ENCODE data around the gene NAA10. TPM values are rescaled to one million over a fixed set of nuclear protein-coding genes. Genes with fewer than 3 reads are reported as not detected.

Gene NAA10
- total RNA-seq, 1 experiment from 2014 or later, result 124 TPM

DNA sequence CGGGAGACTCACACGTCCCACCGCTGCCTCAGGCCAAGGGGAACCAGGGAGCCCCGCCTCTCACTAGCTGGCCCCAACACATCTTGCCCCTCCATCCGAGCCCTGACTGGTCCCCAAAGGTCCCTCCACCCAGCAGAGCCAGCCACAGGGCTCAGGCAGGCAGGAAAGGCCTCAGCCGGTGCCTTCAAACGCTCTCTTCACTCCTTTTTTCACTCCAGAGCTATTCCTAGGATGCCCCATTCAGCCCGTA is 7.2 kb downstream of the NAA10 start:
- Histone ChIP-seq H3K9me3 (ENCODE audit: control insufficient read depth in 1 of 2, insufficient read depth in 1 of 2, low read depth in 1 of 2, low read length in 2 of 2) (no peaks in the 10 kb centered on the region), H3K79me2 (ENCODE audit: insufficient read depth, low read length) (peaks cover 36% of the 10 kb centered on the region; the same call in 1 of the 2 replicates), H3K9ac (ENCODE audit: low read length) (peak overlapping the region; percentile 80), H3K9me2 (ENCODE audit: insufficient read depth) (no peaks in the 10 kb centered on the region), H3K27me3 (ENCODE audit: insufficient read depth, low read length) (no peaks in the 10 kb centered on the region), H3K27ac (ENCODE audit: low read depth, low read length) (peak overlapping the region; percentile 99), H4K20me1 (ENCODE audit: insufficient read depth) (no peaks in the 10 kb centered on the region), H3K4me1 (ENCODE audit: control insufficient read depth in 1 of 2, insufficient read depth in 2 of 2, low read length in 2 of 2) (peaks cover 22 to 43% of the 10 kb centered on the region in 2 experiments), H3K4me3 (replicated peaks in 1 of 2; ENCODE audit: low read depth in 1 of 2, low read length in 2 of 2) (peak overlapping the region; percentile 69 to 71), H3K4me2 (ENCODE audit: low read length) (peak overlapping the region; percentile 87), H2AFZ (ENCODE audit: low read depth, low read length, poor library complexity, severe bottlenecking) (no peak overlapping the region), H3K36me3 (ENCODE audit: control insufficient read depth in 1 of 2, insufficient read depth in 2 of 2, low read length in 2 of 2) (peaks cover 0 to 5% of the 10 kb centered on the region in 2 experiments; a peak in 2 of 4 replicates)
- ChIA-PET CTCF (interaction anchor here (2.5 kb wide), 1 partner anchor 20 kb away, joined by 14 read pairs; no protein-coding TSS in a partner anchor), RAD21 (ENCODE audit: low non-redundant PET in 1 of 2, low total read pairs in 2 of 2, uncharacterized antibody in 2 of 2, unreplicated experiment in 2 of 2) (no interaction called here), POLR2A (interaction anchor here (2.3 kb wide), 1 partner anchor 43 kb away, joined by 10 read pairs; the partner anchor contains the start of gene HCFC1)
- TF ChIP-seq TCF7L2 (IDR thresholded peaks at IDR 0.05; ENCODE audit: borderline replicate concordance, extremely low read depth, insufficient read depth, insufficient read length) (no peak), EZH2phosphoT487 (IDR thresholded peaks at IDR 0.05; ENCODE audit: borderline replicate concordance) (no peak), EGR1 (IDR thresholded peaks at IDR 0.05; ENCODE audit: low read depth) (no peak)
- TF ChIP-seq, protein P1, sequence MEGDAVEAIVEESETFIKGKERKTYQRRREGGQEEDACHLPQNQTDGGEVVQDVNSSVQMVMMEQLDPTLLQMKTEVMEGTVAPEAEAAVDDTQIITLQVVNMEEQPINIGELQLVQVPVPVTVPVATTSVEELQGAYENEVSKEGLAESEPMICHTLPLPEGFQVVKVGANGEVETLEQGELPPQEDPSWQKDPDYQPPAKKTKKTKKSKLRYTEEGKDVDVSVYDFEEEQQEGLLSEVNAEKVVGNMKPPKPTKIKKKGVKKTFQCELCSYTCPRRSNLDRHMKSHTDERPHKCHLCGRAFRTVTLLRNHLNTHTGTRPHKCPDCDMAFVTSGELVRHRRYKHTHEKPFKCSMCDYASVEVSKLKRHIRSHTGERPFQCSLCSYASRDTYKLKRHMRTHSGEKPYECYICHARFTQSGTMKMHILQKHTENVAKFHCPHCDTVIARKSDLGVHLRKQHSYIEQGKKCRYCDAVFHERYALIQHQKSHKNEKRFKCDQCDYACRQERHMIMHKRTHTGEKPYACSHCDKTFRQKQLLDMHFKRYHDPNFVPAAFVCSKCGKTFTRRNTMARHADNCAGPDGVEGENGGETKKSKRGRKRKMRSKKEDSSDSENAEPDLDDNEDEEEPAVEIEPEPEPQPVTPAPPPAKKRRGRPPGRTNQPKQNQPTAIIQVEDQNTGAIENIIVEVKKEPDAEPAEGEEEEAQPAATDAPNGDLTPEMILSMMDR (IDR thresholded peaks at IDR 0.05 in 2 of 3, conservative IDR thresholded peaks at IDR 0.05 in 1 of 3; ENCODE audit: borderline replicate concordance in 1 of 3, insufficient read depth in 1 of 3, low read depth in 2 of 3, low read length in 2 of 3), result no peak
- intact Hi-C loops (cut with micrococcal nuclease), result no loop called here
- BruUV-seq (replicated peaks), result no TSS peak
- no peak for ATAC-seq
- no peak for DNase-seq (ENCODE audit: low read depth, low spot score)

DNA sequence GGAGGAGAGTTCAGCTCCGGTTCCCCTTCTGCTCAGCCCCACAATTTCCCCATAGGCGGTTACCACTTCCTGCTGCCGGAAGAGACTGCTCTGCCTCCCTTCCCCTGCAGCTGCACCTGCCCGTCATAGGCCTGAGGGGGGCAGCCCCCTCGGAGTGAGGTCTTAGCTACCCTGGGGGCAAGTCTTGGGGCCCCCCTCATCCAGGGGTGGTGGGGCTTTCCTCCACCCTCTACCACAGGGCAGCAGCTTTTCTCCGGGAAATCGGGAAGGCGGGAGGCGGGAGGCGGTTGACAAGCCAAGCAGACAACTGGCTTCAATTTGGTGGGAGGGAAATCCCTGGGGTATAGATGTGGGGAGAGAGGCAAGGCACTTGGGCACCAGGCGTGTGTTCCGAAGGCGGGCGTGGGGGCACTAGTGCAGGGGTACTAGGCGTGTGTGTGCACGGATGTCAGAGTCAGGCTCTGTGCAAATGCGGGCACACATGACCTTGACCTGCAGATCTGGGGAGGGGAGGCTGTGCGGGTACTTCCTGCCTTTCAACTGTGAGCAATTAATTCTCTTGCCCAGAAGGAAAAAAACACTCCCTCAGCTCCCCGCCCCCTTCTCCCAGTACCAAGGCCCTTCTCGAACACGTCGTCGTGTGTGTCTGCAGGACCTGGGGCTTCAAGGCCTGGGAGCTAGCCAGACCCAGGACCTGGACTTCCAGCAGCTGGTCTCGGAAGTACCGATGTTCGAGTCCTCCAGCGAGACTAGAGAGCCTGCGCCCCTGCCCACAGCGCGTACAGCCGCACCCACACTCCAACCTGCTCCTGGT is 7.8 kb downstream of the NAA10 start:
- Histone ChIP-seq H3K4me1 (ENCODE audit: control insufficient read depth in 1 of 2, insufficient read depth in 2 of 2, low read length in 2 of 2) (peaks cover 22 to 43% of the 10 kb centered on the region in 2 experiments), H3K79me2 (ENCODE audit: insufficient read depth, low read length) (peaks cover 33% of the 10 kb centered on the region; the same call in 1 of the 2 replicates), H3K27me3 (ENCODE audit: insufficient read depth, low read length) (no peaks in the 10 kb centered on the region), H3K9me2 (ENCODE audit: insufficient read depth) (no peaks in the 10 kb centered on the region), H4K20me1 (ENCODE audit: insufficient read depth) (no peaks in the 10 kb centered on the region), H2AFZ (ENCODE audit: low read depth, low read length, poor library complexity, severe bottlenecking) (no peak overlapping the region), H3K27ac (ENCODE audit: low read depth, low read length) (peak overlapping the region; percentile 99), H3K36me3 (ENCODE audit: control insufficient read depth in 1 of 2, insufficient read depth in 2 of 2, low read length in 2 of 2) (peaks cover 0 to 5% of the 10 kb centered on the region in 2 experiments; a peak in 2 of 4 replicates), H3K4me3 (replicated peaks in 1 of 2; ENCODE audit: low read depth in 1 of 2, low read length in 2 of 2) (peak overlapping the region; percentile 69 to 71), H3K9me3 (ENCODE audit: control insufficient read depth in 1 of 2, insufficient read depth in 1 of 2, low read depth in 1 of 2, low read length in 2 of 2) (no peaks in the 10 kb centered on the region), H3K4me2 (ENCODE audit: low read length) (peak overlapping the region; percentile 87), H3K9ac (ENCODE audit: low read length) (peak overlapping the region; percentile 80)
- intact Hi-C loops (cut with micrococcal nuclease), result no loop called here
- CTCF ChIA-PET, result interaction anchor here (0.8 to 2.5 kb wide), 2 partner anchors 16 to 20 kb away, joined by 3 to 14 read pairs; no protein-coding TSS in a partner anchor
- TSS peak; percentile 17 for BruUV-seq (replicated peaks)
- POLR2A ChIA-PET, result interaction anchor here (2.3 kb wide), 1 partner anchor 44 kb away, joined by 10 read pairs; the partner anchor contains the start of gene HCFC1
- DNase-seq (ENCODE audit: low read depth, low spot score) (no peak), ATAC-seq (peak; percentile 8; the same call in 1 of the 2 replicates)
- RAD21 ChIA-PET (ENCODE audit: low non-redundant PET in 1 of 2, low total read pairs in 2 of 2, uncharacterized antibody in 2 of 2, unreplicated experiment in 2 of 2), result no interaction called here
- no peak for TF ChIP-seq EGR1 (IDR thresholded peaks at IDR 0.05; ENCODE audit: low read depth)
- no peak for TF ChIP-seq SIN3A (IDR thresholded peaks at IDR 0.05; ENCODE audit: low read depth)
- no peak; the same call in 1 of the 2 replicates for TF ChIP-seq POLR2AphosphoS5 (IDR thresholded peaks at IDR 0.05; ENCODE audit: low read depth, low read length)
- no peak for TF ChIP-seq SRF (IDR thresholded peaks at IDR 0.05; ENCODE audit: low read depth)
- no peak for TF ChIP-seq CEBPB (IDR thresholded peaks at IDR 0.05; ENCODE audit: low read depth)
- TF ChIP-seq ZNF274 (IDR thresholded peaks at IDR 0.05; ENCODE audit: low read depth, low read length), result no peak
- no peak for TF ChIP-seq ZFX (IDR thresholded peaks at IDR 0.05)
- TF ChIP-seq SP1 (IDR thresholded peaks at IDR 0.05; ENCODE audit: low read depth), result no peak
- TF ChIP-seq, protein P1 (IDR thresholded peaks at IDR 0.05 in 2 of 3, conservative IDR thresholded peaks at IDR 0.05 in 1 of 3; ENCODE audit: borderline replicate concordance in 1 of 3, insufficient read depth in 1 of 3, low read depth in 2 of 3, low read length in 2 of 3), result no peak
- TF ChIP-seq CBX3 (IDR thresholded peaks at IDR 0.05; ENCODE audit: low read depth), result no peak
- TF ChIP-seq, protein P2, sequence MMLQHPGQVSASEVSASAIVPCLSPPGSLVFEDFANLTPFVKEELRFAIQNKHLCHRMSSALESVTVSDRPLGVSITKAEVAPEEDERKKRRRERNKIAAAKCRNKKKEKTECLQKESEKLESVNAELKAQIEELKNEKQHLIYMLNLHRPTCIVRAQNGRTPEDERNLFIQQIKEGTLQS (IDR thresholded peaks at IDR 0.05), result no peak
- no peak for TF ChIP-seq TCF7L2 (IDR thresholded peaks at IDR 0.05; ENCODE audit: borderline replicate concordance, extremely low read depth, insufficient read depth, insufficient read length)
